GM10266 (cell line): ENCODE measurements around the gene FBLIM1.

Experiments used
- DNase-seq: peaks from one replicate; pipeline ENCODE4 v3.0.0; 2012; ENCODE audit errors: extremely low spot score
- TF ChIP-seq, protein P1 (sequence below): IDR thresholded peaks from 2 replicates; pipeline ENCODE4 v1.5.1; 2012; ENCODE audit warnings: mild to moderate bottlenecking, low read depth; ENCODE audit not compliant: control insufficient read depth, insufficient read depth; ENCODE audit errors: missing control alignments

The FBLIM1 gene

DNA sequence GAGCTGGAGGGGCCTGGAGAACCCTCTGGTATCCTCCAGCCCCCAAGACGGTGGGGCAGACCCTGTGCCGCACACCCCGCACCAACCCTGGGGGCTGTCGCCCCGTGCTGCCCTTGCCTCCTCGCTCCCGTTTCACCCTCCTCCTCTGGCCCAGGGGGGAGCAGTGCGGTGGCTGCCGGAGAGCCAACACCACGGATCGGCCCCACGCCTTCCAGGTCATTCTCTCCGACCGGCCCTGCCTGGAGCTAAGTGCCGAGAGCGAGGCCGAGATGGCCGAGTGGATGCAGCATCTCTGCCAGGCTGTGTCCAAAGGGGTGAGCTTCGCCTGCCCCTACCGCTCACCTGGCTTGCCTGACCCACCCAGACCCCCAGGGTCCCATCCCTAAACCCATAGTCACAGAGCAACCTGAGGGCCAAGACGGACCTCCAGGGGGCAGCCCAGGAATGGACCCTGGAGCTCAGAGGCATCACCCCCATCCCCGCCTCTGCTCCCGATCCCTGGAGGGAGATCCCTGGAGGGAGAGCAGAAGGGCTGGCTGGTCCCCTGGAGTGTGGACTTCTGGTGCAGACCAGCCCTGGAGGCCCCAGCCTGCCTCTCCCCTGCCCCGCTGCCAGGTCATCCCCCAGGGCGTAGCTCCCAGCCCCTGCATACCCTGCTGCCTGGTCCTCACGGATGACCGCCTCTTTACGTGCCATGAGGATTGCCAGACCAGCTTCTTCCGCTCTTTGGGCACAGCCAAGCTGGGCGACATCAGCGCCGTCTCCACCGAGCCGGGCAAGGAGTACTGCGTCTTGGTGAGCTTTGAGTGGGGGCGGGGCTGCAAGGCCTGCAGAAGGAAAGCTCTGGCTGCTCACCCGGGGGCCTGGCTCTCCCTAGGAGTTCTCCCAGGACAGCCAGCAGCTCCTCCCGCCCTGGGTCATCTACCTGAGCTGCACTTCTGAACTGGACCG, 26.6 kb upstream of the FBLIM1 start:
- no peak for DNase-seq
- TF ChIP-seq, protein P1, sequence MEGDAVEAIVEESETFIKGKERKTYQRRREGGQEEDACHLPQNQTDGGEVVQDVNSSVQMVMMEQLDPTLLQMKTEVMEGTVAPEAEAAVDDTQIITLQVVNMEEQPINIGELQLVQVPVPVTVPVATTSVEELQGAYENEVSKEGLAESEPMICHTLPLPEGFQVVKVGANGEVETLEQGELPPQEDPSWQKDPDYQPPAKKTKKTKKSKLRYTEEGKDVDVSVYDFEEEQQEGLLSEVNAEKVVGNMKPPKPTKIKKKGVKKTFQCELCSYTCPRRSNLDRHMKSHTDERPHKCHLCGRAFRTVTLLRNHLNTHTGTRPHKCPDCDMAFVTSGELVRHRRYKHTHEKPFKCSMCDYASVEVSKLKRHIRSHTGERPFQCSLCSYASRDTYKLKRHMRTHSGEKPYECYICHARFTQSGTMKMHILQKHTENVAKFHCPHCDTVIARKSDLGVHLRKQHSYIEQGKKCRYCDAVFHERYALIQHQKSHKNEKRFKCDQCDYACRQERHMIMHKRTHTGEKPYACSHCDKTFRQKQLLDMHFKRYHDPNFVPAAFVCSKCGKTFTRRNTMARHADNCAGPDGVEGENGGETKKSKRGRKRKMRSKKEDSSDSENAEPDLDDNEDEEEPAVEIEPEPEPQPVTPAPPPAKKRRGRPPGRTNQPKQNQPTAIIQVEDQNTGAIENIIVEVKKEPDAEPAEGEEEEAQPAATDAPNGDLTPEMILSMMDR: no peak

DNA sequence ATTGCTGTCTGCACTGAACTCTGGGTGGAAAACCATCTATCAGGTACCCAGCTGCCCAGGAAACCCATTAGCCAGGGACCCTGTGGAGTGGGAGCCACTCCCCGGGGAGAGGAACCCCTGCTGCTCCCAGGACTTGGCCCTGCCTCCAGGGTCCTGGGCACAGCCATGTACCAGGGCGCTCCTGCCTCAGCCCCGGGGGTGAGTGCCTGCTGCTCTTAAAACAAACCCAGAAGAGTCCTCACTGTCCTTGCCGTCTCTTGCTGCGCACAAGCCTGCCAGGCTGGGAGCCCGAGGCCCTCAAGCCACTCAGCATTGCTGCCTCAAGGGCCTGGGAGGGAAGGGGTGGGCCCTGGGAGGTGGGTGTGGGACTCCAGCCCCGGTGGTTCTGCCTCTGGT, 25.9 kb upstream of the FBLIM1 start:
- TF ChIP-seq, protein P1: no peak
- DNase-seq: no peak

DNA sequence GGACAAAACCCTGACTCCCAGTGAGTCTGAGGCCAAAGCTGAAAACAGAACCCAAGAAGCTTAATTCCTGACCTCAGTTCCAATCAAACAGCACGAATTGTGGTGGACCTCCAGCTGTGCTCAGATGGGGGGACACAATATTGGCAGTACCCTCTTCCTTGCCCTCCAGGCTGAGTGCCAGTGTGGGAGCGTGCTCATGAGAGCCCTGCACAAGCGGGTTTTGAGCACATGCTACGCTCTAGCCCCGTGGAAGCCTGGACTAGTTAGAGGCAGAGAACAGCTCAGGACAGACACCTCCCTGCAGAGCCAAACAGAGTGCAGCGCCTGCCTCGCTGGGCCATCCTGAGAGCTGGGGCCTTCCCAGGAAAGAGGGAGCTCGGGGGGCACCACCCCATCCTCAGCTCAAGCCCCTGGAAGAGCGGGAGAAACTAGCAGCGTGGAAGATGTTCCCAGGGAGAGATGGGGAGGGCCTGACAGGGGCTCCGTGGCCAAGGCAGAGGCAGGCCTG, 25.3 kb upstream of the FBLIM1 start:
- TF ChIP-seq, protein P1: no peak
- DNase-seq: no peak

DNA sequence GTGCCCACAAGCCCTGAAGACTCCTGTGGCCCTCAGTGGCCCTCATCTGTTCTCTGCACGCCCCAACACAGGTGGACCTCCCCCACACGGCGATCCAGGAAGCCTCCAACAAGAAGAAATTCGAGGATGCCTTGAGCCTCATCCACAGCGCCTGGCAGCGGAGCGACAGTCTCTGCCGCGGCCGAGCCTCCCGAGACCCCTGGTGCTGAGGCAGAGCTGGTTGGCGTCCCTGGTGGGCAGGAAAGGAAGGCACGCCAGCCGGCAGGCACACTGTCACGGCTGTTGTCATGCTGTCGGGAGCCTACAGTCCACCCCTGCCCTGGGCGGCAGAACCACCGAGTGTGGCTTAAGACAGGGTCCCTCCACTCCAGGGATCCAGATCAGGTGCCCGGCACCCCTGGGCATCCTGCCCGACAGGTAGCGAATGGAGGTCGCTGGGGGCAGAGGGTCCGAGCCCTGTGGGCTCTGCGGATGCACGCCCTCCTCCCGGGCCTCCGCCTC, 24.8 kb upstream of the FBLIM1 start:
- DNase-seq: no peak
- TF ChIP-seq, protein P1: no peak

DNA sequence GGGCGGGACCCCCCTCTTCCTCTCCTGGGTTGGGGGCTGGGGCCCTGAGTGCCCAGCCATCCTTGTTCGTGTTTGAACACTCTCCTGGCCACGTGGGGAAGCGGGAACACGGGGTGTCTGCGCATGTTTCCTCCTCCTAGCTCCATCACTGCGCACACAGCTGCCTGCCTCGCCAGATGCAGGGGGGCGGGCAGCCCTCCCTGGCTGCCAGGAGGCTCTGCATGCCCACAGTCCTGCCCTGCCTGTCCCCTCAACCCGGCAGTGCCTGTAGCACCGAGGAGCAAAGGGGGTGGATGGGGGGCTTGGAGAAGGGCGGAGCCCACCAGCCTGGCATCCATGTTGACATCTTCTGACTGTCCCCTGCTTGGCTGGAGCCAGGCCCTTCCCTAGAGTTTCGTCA, 24.3 kb upstream of the FBLIM1 start:
- TF ChIP-seq, protein P1: no peak

DNA sequence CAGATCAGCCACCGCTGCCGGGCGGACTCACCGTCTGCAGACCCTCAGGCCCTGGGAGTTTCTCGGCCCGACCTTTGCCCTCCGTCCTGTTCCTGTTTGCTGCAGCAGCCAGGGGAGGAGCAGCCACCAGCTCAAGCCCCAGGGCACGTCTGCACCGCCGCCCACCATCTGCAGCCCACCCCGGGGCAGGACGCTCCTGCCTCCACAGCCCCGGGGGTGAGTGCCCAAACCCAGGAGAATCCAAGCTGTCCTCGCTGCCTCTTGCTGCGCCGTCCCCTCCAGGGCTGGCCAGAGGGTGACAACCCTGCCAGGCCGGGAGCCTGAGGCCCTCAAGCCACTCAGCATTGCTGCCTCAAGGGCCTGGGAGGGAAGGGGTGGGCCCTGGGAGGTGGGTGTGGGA, 23.7 kb upstream of the FBLIM1 start:
- TF ChIP-seq, protein P1: no peak
- no peak for DNase-seq

More for the DNA sequence above, 24.3 kb upstream of the FBLIM1 start:
- DNase-seq: no peak
